SH-SY5Y (cell line): ENCODE results near the gene RCOR1.

Source experiments
- GATA2 ChIP-seq: IDR thresholded peaks from 2 replicates; pipeline ENCODE4 v1.6.1; 2011; ENCODE audit warnings: mild to moderate bottlenecking, low read depth, low read length
- GATA3 ChIP-seq: IDR thresholded peaks from 2 replicates; pipeline ENCODE4 v1.6.1; 2011; ENCODE audit warnings: low read depth, mild to moderate bottlenecking, low read length, moderate library complexity

- TF ChIP-seq GATA3 (no peak), GATA2 (no peak)
Measured at GRCh38 chr14:102690509-102691286, 98.2 kb downstream of the RCOR1 start.
